Spleen (tissue), 7 donors: ENCODE results near the gene IL6R.

Experiments used
- POLR2AphosphoS5 ChIP-seq, 3 donors: sonication (generic); formaldehyde crosslinking; IDR thresholded peaks; one replicate each; pipeline ENCODE4 v1.5.1; 2017; ENCODE audit warnings: antibody characterized with exemption in 3 of 3
- TF ChIP-seq, protein P1 (sequence below), 11 experiments: fragments of 200-600 bp in 7 of 11; fragments of 450-650 bp in 4 of 11; sonication (generic) in 4 of 11; IDR thresholded peaks in 8 of 11; conservative IDR thresholded peaks in 3 of 11; 1 replicate in 7 of 11; 2 replicates in 4 of 11; pipeline versions ENCODE4 v1.4.0 to v1.8.0; 2016 to 2021; ENCODE audit warnings: antibody characterized with exemption in 11 of 11, inconsistent platforms in 4 of 11, mild to moderate bottlenecking in 1 of 11
- donor health status: DM: no; HTN: no; CAD: no; lungs with moderate emphysema.
- donor health status: DM: no; HTN: no; CAD: no.
- donor health status: DM: no; HTN: no; CAD: no.

GRCh38 chr1:154485910-154486496, 80.9 kb downstream of the IL6R start:
- TF ChIP-seq, protein P1, sequence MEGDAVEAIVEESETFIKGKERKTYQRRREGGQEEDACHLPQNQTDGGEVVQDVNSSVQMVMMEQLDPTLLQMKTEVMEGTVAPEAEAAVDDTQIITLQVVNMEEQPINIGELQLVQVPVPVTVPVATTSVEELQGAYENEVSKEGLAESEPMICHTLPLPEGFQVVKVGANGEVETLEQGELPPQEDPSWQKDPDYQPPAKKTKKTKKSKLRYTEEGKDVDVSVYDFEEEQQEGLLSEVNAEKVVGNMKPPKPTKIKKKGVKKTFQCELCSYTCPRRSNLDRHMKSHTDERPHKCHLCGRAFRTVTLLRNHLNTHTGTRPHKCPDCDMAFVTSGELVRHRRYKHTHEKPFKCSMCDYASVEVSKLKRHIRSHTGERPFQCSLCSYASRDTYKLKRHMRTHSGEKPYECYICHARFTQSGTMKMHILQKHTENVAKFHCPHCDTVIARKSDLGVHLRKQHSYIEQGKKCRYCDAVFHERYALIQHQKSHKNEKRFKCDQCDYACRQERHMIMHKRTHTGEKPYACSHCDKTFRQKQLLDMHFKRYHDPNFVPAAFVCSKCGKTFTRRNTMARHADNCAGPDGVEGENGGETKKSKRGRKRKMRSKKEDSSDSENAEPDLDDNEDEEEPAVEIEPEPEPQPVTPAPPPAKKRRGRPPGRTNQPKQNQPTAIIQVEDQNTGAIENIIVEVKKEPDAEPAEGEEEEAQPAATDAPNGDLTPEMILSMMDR (IDR thresholded peaks at IDR 0.05 in 8 of 11, conservative IDR thresholded peaks at IDR 0.05 in 3 of 11) = no peak
- TF ChIP-seq POLR2AphosphoS5 (IDR thresholded peaks at IDR 0.05) = no peak
